ENCODE results near the gene TVP23C. TPM values are rescaled to one million over a fixed set of nuclear protein-coding genes. Genes with fewer than 3 reads are reported as not detected.

The TVP23C gene
- total RNA-seq, 4 donors from 2014 or later: 8.4 to 24.0 (median 14.5) TPM

DNA sequence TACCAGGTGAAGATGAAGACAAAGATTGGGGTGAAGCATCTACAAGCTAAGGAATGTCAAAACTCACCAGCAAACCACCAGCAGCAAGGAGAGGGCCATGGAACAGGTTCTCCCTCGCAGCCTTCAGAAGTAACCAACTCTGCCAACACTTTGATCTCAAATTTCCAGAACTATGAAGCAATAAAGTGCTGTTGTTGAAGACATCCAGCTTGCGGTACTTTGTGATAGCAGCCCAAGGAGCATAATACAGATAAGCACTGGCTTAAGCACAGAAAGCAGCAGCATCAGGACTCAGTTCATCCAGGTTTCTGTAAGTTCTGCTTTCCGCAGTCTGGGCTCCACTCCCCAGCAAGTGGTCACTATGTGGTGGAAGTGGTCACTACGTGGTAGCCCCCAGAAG is 79.9 kb downstream of the TVP23C start:
- DNase-seq (ENCODE audit: low spot score) (no peak), ATAC-seq (ENCODE audit: low FRiP score) (no peak)
- TF ChIP-seq, protein P1, sequence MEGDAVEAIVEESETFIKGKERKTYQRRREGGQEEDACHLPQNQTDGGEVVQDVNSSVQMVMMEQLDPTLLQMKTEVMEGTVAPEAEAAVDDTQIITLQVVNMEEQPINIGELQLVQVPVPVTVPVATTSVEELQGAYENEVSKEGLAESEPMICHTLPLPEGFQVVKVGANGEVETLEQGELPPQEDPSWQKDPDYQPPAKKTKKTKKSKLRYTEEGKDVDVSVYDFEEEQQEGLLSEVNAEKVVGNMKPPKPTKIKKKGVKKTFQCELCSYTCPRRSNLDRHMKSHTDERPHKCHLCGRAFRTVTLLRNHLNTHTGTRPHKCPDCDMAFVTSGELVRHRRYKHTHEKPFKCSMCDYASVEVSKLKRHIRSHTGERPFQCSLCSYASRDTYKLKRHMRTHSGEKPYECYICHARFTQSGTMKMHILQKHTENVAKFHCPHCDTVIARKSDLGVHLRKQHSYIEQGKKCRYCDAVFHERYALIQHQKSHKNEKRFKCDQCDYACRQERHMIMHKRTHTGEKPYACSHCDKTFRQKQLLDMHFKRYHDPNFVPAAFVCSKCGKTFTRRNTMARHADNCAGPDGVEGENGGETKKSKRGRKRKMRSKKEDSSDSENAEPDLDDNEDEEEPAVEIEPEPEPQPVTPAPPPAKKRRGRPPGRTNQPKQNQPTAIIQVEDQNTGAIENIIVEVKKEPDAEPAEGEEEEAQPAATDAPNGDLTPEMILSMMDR (IDR thresholded peaks at IDR 0.05): no peak

DNA sequence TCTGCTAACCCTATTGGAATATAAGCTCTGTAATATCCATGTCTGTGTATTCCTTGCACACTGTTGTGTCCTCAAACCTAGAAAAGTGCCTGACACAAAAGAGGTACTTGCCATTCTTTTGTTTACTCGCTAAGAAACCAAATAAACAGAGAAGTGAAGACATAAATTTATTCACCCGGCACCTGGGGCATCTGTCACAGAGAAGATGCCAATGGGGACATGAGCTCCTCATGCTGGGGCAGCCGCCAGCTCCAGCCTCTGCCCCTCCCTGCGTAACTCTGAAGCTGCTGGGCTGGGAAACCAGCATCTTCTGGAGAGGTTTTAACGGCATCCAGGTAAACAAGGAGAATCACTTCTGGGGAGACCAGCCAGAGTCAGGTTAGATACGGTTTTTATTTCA is 80.8 kb downstream of the TVP23C start:
- TF ChIP-seq, protein P1 (IDR thresholded peaks at IDR 0.05): no peak
- ATAC-seq (ENCODE audit: low FRiP score) (no peak), DNase-seq (ENCODE audit: low spot score) (no peak)

DNA sequence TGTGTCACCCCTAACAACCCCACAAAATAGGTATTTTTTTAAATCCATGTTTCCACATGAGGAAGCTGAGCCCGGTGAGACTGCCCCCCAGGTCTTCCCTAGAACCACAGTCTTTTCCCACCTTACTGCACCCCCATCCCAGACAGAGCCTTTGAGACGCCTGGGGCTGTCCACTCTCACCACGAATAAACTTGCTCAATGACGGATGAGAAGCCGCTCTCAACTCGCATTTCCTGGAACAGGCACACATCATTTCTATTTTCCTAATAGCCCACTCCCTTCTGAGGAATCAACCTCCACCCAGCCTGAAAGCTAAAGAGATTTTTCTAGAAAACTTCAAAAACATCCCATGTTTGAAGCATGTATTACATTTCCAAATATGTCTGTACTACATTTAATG is 81.8 kb downstream of the TVP23C start:
- DNase-seq (ENCODE audit: low spot score) (no peak), ATAC-seq (ENCODE audit: low FRiP score) (peak; percentile 12)
- TF ChIP-seq, protein P1 (IDR thresholded peaks at IDR 0.05): no peak

DNA sequence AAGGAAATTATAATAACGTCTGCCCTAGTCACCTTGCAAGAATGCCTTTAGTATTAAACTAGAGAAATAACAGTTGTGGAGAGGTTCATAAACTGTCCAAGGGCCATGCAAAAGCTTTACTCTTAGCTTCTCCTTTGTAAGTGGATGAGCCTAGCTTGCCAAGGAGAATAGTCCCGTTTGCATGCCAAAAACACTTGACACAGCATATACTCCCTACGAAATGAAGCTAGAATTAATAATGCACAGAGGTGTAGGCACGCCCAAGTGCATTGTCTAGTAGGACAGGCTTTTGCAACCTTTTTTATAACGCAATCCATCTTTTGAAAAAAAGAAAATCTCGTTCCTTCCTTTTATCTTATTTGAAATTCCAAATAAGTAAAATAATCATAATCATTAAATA is 83.1 kb downstream of the TVP23C start:
- DNase-seq (ENCODE audit: low spot score): no peak
- ATAC-seq (ENCODE audit: low FRiP score): peak; percentile 47

DNA sequence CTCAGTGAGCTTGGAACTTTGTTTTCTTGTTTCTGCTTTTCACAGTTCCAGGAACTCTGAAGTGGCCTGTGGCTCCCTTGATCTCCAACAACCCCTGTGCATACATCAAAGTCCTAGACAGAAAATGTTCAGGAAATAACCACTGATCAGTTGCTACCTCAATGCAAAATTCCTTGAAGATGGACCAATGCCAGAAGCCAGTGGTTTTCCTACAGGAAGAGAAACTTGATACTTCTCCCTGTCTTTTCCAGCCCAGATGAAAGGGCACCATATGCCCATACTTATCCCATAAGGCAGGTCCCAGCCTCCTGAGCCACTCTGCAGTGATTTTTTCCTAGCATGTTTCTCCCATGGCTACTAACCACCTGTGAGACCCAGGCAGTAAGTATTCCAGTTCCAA is 83.6 kb downstream of the TVP23C start:
- ATAC-seq (ENCODE audit: low FRiP score): no peak
- TF ChIP-seq, protein P1 (IDR thresholded peaks at IDR 0.05): no peak
- no peak for DNase-seq (ENCODE audit: low spot score)

More for the DNA sequence above, 83.1 kb downstream of the TVP23C start:
- TF ChIP-seq, protein P1 (IDR thresholded peaks at IDR 0.05): no peak

DNA sequence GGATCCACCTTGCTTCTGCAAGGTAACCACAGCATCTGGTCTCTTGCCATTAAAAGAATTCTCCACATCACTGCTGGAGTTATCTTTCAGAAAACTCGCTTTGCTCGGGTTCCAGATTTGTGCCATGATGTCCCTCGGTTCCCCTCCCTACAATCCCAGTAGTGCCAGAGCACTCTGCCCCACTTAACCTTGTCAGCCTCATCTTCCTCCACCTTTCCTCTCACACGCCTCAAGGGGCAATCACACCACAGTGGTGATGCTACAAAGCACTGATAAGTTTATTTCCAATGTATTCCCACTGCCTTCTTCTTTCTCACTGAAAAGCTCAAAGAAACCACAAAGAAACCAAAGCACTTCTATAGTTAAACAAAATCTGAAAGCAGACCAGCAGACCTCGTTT is 84.4 kb downstream of the TVP23C start:
- ATAC-seq (ENCODE audit: low FRiP score): no peak
- DNase-seq (ENCODE audit: low spot score): no peak
- TF ChIP-seq, protein P1 (IDR thresholded peaks at IDR 0.05): no peak

DNA sequence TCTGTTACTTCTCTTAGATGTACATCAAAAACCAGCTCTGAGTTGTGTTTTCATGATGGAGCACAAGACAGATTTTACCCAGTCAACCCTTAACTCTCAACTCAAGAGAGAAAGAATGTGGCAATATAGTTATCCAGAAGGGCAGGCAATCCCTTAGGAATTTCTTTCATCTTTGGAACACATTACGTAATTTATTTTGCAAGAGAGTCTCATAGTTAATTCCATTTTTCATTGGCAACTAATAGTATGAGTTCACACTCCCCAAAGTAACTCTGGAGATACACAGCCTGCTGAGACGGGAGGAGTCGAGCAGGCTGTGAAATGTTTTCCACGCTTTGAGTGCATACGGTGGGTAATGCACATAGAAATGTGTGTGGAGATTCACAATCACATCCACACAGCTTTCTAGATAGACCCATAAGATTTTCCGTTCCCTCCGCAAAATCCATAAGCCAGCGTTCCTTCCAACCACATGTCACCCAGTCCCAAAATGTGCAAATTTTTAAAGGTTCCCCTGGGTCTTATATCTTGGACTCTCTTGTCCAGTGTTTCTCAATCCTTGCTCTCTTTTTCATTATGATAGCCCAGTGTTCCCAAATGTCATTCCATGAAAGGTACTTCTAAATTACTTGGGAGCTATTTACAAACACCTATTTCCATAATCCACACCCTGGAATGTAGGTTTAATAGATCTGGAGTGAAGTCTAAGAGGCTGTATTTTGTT is 87.5 kb downstream of the TVP23C start:
- TF ChIP-seq, protein P1 (IDR thresholded peaks at IDR 0.05): no peak
- ATAC-seq (ENCODE audit: low FRiP score) (peak; percentile 91), DNase-seq (ENCODE audit: low spot score) (no peak)

All from omental fat pad (tissue), 4 donors.